OCI-LY7 (cell line): Measurements from ENCODE around the gene RNF114.
"Not testable (repeated sequence)": the region's sequence is repeated elsewhere in the genome, so short reads cannot be mapped to it uniquely, and the experiment has no call there.

Experiments used
- CTCF ChIP-seq: fragments of 200-600 bp; sonication (generic); conservative IDR thresholded peaks from 2 replicates; pipeline ENCODE4 v1.5.1; 2014; ENCODE audit warnings: mild to moderate bottlenecking, antibody characterized with exemption, low read length, moderate library complexity, mixed read lengths
- EZH2phosphoT487 ChIP-seq: fragments of 200-600 bp; sonication (generic); IDR thresholded peaks from 2 replicates; pipeline ENCODE4 v1.6.1; 2018; ENCODE audit warnings: low read depth, borderline replicate concordance, mild to moderate bottlenecking, mixed run types, antibody characterized with exemption, low read length, moderate library complexity, mixed read lengths

DNA sequence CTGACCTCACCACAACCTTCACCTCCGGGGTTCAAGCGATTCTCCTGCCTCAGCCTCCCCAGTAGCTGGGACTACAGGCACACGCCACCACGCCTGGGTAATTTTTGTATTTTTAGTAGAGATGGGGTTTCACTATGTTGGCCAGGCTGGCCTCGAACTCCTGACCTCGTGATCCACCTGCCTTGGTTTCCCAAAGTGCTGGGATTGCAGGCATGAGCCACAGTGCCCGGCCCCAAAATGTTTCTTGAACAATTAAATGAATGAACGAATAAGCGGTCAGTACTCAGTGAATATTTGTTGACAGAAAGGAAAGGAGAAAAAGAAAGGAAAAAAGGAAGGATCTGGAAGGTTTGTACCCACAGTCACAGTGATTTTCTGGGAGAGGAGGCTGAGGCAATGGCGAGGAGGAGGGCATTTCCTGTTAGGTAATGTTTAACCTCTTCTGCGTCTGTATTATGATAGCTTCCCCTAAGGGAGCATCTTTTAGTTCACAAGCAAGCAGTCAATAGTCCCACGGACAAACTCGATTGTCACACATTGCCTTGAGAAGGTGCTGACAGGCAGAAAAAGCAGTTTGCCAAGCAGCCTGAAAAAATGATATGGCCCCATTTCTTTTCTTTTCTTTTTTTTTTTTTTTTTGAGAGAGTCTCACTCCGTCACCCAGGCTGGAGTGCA, 64.5 kb downstream of the RNF114 start:
- not testable (repeated sequence) for TF ChIP-seq CTCF, EZH2phosphoT487
